Thoracic aorta endothelial cell (primary cell): Measurements from ENCODE around the gene INPP5E. TPM values are rescaled to one million over a fixed set of nuclear protein-coding genes. Genes with fewer than 3 reads are reported as not detected.

Source experiments
- total RNA-seq: library from RNA; depleted of rRNA; stranded (reverse); fragments of >200 nt; gene quantifications from 2 replicates; pipeline ENCODE4 v1.2.3, GENCODE V29; 2012

Gene INPP5E, protein sequence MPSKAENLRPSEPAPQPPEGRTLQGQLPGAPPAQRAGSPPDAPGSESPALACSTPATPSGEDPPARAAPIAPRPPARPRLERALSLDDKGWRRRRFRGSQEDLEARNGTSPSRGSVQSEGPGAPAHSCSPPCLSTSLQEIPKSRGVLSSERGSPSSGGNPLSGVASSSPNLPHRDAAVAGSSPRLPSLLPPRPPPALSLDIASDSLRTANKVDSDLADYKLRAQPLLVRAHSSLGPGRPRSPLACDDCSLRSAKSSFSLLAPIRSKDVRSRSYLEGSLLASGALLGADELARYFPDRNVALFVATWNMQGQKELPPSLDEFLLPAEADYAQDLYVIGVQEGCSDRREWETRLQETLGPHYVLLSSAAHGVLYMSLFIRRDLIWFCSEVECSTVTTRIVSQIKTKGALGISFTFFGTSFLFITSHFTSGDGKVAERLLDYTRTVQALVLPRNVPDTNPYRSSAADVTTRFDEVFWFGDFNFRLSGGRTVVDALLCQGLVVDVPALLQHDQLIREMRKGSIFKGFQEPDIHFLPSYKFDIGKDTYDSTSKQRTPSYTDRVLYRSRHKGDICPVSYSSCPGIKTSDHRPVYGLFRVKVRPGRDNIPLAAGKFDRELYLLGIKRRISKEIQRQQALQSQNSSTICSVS
- total RNA-seq, result 10.1 and 13.7 TPM in 2 replicates

DNA sequence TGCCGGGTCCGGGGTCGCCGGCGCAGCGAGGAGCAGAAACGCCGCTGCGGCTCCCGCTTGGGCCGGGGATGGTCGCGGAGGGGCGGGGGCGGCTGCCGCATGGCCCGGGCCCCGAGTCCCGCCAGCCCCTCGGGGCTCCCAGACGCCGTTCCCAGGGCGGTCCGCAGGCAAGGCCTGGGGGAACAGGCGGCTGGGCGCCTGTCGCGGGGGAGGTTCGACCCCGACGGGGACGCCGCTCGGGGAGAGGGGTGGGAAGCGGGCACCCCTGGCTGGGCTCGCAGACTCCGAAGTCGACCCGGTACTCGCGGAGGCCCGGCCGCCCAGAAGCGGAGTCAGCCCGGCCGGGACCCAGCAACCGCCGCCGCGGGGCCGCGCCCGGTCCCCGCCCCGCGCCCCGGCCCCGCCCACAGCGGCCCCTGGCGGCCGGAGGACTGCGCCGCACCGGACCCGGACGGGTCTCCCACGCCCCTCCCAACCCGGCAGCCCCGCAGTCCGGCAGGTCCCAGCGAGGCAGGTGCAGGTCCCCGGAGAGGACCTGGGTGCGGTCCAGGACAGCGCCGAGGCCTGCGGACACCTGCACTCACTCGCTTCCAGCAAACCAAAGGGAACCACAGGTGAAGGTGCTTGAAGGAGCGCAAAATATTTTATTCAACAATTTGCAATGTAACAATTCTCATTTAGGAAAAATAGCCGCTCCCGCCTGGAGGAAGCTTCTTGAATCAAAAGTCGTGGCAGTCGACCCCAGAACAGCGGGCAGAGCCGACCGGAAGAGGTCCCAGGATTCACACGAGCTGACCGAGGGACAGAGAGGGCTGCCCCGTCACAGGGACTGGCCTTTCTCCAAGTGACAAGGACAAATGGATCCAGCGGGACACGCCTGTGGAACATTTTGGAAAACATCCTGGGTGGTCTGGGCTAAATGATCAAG lies at the start of gene INPP5E:
Gene INPP5E, minus strand, starts transcription at position 365 of the 928 bp plus-strand sequence. CDS start 426 bp downstream, outside the sequence.

DNA sequence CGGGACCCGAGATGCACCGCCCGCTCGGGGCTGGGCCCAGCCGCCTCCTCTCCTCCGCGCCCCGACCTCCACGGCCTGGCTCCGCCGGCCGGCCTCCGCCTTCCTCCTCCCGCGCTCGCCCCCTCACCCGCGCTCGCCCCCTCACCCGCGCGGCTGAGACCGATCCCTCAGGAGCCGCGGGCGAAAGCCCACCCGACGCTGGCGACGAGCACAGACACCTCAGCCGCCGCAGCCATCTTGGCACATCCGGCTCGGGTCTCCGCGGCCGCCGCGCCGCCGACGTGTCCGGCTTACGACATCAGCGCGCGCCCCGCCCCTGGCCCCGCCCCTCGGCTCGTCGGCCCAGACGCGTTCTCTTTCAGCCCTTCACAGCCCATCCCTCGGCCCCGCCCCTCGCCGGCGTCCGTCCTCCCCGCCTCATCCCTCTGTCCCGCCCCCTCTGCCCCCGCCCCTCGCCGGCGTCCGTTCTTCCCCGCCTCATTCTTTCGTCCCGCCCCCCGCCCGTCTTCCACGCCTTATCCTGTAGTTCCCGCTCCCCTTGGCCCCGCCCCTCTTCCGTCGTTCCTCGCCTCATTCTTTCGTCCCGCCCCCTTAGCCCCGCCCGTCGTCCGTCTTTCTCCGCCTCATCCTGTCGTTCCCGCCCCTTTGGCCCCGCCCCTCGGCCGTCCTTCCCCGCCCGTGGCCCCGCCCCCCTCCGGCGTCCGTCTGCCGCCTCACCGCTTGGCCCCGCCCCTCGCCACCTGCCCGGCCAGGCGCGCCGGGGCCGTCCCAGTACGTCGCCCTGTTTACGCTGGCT lies 43.3 kb upstream of the INPP5E start, which contains the start of gene SEC16A:
Gene SEC16A, minus strand, starts transcription at position 248 of the 796 bp plus-strand sequence. CDS start 5,425 bp downstream, outside the sequence.

DNA sequence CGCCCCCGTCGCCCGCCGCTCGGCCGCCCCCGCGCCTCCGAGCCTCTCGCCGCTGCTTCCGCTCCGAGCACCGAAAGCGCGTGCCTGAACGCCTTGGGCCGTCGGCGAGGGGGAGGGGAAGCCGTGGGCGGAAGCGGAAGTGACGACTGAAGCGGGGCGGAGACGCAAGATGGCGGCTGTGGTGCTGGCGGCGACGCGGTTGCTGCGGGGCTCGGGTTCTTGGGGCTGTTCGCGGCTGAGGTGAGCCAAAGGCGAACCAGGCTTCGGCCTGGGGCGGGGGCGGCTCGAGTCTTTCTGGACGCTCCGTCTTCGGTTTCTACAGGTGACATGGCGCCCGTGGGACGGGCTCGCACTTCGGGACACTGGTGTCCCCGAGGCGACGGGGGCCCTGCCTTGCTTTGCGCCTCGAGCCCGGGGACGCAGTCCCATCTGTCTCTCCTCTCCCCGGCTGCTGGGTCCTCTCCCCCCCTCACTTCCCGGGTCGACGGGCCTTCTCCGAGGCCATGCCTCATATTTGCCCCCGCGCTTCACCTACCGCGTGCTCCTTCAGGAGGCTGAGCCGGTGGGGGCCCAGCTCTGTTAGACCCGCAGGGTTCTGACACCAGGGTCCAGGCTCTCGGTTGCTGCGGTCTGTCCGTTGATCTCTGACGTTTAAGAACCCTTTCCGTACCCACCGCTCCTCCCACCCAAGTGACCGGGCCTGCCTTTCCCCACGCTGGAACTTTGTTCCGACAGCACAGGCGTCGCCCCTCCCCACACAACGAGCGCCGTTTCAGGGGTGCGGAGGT lies 29.0 kb downstream of the INPP5E start, which contains the start of the genes ENTR1 and PMPCA:
Gene ENTR1, minus strand, starts transcription at position 115 of the 788 bp plus-strand sequence. CDS start 217 bp downstream, outside the sequence.
Gene PMPCA, plus strand, starts transcription at position 159 of the 788 bp plus-strand sequence. Its CDS starts 11 bp downstream, at position 170.

DNA sequence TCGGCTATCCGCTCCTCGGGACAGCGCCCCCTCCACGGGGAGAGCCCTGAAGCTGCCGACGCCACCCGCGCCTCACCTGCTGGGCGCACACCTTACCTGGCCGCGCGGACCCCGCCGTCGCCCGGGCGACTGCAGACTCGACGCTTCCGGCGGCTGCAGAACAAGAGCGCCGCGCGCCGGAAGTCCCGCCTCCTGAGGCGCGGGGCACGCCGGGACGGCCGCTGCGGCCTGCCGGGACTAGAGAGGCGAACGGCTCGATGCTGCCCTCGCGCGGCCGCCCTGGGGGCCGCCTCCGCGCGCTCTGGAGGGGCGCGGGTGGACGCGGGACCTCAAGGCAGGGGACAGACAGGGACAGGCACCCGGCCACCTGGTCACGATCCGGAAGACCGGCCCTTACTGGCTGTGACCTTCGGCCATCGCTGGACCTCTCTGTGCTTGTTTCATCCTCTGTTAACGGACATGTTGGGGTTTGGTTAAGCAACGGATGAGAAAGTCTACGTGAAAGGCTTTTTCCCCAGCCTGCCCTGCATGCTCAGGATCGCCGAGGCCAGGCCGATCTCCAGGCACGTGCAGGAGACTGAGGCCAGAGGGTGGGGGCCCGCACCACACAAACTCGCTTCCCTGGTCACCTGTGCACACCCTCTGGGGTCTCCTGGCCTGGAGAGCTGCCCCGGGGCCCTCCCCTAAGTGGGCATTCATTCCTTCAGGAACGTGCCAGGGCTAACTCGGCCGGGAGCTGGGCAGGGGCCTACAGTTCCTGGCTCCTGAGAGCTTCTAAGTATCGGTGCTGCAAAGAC lies 39.4 kb downstream of the INPP5E start, which contains the start of gene SNAPC4:
Gene SNAPC4, minus strand, starts transcription at position 133 of the 797 bp plus-strand sequence. CDS start 1,742 bp downstream, outside the sequence.

Other genes with a start within 250 kb of the INPP5E start
- gene LHX3, start 234.7 kb downstream of the INPP5E start, total RNA-seq, result not detected in 2 replicates
- 14.4 and 23.5 TPM in 2 replicates for gene QSOX2, start 194.0 kb downstream of the INPP5E start, total RNA-seq
- not detected in 2 replicates for gene CCDC187, start 135.8 kb downstream of the INPP5E start, total RNA-seq
- 22.3 and 29.4 TPM in 2 replicates for gene GPSM1, start 112.3 kb downstream of the INPP5E start, total RNA-seq
- 6.3 and 7.8 TPM in 2 replicates for gene DNLZ, start 76.1 kb downstream of the INPP5E start, total RNA-seq
- gene CARD9, start 66.2 kb downstream of the INPP5E start, total RNA-seq, result 0.40 and 0.57 TPM in 2 replicates
- 16.8 and 18.4 TPM in 2 replicates for gene SNAPC4, start 39.7 kb downstream of the INPP5E start, total RNA-seq
- gene ENTR1, start 29.2 kb downstream of the INPP5E start, total RNA-seq, result 37.5 and 42.8 TPM in 2 replicates
- 62.0 and 75.5 TPM in 2 replicates for gene PMPCA, start 29.2 kb downstream of the INPP5E start, total RNA-seq
- 56.5 and 57.2 TPM in 2 replicates for gene SEC16A, start 43.2 kb upstream of the INPP5E start, total RNA-seq
- gene NOTCH1, start 106.2 kb upstream of the INPP5E start, total RNA-seq, result 116 and 138 TPM in 2 replicates
- 400 and 489 TPM in 2 replicates for gene EGFL7, start 223.1 kb upstream of the INPP5E start, total RNA-seq
- 29.1 and 43.1 TPM in 2 replicates for gene AGPAT2, start 247.6 kb upstream of the INPP5E start, total RNA-seq